Omental fat pad (tissue), 4 donors: ENCODE results near the gene ACTMAP. TPM values are rescaled to one million over a fixed set of nuclear protein-coding genes. Genes with fewer than 3 reads are reported as not detected.

ENCODE experiments used
- ATAC-seq: fragments of 150-250 bp; one replicate; pipeline ENCODE4 v1.9.1; 2016; ENCODE audit warnings: mild to moderate bottlenecking, moderate library complexity; ENCODE audit not compliant: low FRiP score
- DNase-seq: peaks from one replicate; pipeline ENCODE4 v3.0.0-alpha.2; 2019; ENCODE audit warnings: low spot score
- total RNA-seq, 4 donors: library from RNA; depleted of rRNA; stranded (reverse); fragments of >200 nt; gene quantifications; one replicate each; pipeline ENCODE4 v1.1.0, GENCODE V29; 2016
- TF ChIP-seq, protein P1 (sequence below), 3 donors: fragments of 450-650 bp; IDR thresholded peaks; one replicate each; pipeline ENCODE4 v1.5.1; 2016 to 2017; ENCODE audit warnings: antibody characterized with exemption in 3 of 3, mild to moderate bottlenecking in 3 of 3, moderate library complexity in 2 of 3

Gene ACTMAP
- total RNA-seq, 4 donors from 2014 or later = 3.2 to 3.8 (median 3.5) TPM

DNA sequence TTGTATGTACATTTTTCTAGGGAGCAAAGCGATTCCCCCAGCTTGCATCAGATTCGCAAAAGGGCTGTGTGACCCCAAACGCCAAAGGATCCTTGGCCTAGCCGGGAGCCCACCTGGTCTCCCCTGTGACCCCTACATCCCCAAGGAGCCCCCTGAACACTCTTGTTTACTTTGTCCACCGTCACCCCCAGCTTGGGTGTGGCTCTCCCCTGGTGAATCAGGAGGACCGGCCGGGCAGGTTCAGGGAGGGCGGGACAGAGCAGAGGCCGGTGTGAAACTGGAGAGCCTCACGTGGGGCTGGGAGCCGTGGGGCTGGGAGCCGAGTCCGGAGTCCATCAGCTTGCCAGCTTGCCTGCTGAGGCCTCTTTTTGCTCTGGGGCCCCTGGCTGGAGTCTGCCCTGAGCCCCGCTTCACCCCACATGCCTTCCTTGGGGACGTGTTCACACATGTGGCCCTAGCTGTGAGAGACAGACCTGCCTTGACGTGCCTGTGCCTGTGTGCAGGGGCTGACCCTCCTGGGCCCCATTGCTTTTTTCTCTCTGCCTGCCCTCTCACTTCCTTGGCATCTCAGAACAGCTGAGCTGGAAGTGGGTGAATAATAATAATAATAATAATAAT lies 31.4 kb downstream of the ACTMAP start:
- ATAC-seq = no peak
- DNase-seq = no peak

DNA sequence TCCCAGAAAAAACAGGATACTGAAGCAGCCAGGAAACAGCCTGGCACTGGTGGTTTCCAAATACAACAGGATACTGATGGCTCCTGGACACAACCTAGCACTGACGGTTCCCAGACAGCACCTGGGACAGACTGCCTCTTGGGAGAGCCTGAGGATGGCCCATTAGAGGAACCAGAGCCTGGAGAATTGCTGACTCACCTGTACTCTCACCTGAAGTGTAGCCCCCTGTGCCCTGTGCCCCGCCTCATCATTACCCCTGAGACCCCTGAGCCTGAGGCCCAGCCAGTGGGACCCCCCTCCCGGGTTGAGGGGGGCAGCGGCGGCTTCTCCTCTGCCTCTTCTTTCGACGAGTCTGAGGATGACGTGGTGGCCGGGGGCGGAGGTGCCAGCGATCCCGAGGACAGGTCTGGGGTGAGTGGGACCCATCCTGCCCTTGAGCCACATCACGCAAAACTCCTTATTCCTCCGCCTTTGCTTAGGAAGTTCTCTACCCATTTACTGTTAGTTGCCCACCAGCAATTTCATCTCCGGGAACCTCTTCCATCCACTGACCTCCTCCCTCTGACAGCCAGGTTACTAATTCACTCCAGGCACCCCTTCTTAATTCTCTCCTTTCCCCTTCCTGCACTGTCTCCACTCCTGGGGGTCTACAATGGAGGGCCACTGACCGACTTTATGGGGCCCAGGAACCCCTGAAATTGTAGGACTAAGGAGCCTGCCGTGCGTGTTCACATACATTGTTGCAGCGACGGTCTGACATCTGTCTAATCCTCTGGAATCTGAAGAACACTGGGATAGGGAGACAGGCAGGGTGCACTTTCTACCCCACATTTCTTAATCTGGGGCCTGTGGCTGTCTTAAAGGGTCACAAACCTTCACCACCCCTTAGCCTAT lies 32.1 kb downstream of the ACTMAP start:
- DNase-seq (no peak), ATAC-seq (no peak)
- TF ChIP-seq, protein P1, sequence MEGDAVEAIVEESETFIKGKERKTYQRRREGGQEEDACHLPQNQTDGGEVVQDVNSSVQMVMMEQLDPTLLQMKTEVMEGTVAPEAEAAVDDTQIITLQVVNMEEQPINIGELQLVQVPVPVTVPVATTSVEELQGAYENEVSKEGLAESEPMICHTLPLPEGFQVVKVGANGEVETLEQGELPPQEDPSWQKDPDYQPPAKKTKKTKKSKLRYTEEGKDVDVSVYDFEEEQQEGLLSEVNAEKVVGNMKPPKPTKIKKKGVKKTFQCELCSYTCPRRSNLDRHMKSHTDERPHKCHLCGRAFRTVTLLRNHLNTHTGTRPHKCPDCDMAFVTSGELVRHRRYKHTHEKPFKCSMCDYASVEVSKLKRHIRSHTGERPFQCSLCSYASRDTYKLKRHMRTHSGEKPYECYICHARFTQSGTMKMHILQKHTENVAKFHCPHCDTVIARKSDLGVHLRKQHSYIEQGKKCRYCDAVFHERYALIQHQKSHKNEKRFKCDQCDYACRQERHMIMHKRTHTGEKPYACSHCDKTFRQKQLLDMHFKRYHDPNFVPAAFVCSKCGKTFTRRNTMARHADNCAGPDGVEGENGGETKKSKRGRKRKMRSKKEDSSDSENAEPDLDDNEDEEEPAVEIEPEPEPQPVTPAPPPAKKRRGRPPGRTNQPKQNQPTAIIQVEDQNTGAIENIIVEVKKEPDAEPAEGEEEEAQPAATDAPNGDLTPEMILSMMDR (IDR thresholded peaks at IDR 0.05) = no peak

More for the DNA sequence above, 31.4 kb downstream of the ACTMAP start:
- TF ChIP-seq, protein P1 (IDR thresholded peaks at IDR 0.05) = no peak

DNA sequence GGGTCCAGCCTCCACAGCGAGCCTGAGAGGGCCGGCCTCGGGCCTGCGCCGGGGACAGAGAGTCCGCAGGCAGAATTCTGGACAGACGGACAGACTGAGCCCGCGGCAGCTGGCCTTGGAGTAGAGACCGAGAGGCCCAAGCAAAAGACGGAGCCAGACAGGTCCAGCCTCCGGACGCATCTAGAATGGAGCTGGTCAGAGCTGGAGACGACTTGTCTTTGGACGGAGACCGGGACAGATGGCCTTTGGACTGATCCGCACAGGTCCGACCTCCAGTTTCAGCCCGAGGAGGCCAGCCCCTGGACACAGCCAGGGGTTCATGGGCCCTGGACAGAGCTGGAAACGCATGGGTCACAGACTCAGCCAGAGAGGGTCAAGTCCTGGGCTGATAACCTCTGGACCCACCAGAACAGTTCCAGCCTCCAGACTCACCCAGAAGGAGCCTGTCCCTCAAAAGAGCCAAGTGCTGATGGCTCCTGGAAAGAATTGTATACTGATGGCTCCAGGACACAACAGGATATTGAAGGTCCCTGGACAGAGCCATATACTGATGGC lies 32.9 kb downstream of the ACTMAP start:
- DNase-seq (no peak), ATAC-seq (no peak)
- TF ChIP-seq, protein P1 (IDR thresholded peaks at IDR 0.05) = peak in 1 of 3 donors; percentile 2

DNA sequence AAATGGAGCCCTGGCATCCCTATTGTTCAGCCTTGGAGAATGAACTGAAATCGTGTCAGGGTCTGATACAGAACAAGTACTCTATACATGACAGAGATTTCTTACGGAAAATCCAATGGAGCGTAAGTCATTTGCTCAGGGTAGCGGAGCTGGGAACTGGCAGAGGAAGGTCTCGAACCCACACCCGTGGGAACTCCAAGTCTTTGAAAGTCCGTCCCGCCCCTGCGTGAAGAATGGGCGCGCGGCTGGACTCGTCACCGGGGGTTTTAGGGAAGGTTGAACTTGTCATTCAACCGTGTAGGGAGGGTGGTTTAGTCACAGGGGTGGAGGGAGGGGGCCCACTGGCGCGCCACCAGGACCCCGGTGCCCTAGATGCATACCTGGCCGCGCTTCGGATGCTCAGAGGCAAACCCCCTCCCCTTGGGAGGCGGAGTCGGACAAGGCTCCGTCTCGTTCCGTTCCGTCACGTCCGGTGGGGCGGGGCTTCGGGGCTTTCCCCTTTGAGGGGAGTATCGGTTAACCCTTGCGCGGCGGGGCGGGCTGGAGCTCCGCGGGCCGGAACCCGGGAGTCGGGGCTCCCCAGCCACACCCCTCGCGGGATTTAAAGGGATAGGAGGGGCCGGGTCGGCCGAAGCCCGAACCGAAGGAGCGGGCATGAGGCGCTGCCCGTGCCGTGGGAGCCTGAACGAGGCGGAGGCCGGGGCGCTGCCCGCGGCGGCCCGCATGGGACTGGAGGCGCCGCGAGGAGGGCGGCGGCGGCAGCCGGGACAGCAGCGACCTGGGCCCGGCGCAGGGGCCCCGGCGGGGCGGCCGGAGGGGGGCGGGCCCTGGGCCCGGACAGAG lies 33.6 kb downstream of the ACTMAP start, which contains the start of the genes COQ8B and ITPKC:
Gene COQ8B (minus strand): TSS at position 405 of the 843 bp plus-strand sequence. CDS start 2,254 bp downstream, outside the sequence.
Gene ITPKC (plus strand): TSS at position 631 of the 843 bp plus-strand sequence. CDS start 24 bp downstream, at position 655.
- TF ChIP-seq, protein P1 (IDR thresholded peaks at IDR 0.05) = no peak
- ATAC-seq (peak; percentile 65), DNase-seq (peak; percentile 100)

DNA sequence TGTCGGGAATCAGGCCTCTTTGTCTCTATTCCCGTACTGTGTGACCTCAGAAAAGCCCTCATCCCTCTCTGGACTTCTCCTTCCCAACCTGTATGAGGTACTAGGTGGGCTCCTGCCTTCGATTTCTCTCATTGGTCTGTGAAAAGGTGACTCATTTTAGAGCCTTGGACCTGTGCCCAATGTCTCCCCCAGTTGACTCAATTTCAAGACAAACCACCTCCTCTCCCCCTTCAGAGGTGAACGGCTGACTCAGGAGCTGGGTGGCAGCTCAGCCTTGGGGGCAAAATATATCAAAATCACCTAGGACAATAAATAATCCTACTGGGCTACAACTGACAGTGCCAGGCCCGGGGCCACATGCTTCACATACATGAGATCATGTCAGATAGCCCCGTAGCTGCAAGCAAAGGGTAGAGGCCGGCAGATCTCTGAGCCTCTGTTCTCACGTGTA lies 34.2 kb downstream of the ACTMAP start:
- TF ChIP-seq, protein P1 (IDR thresholded peaks at IDR 0.05) = no peak
- DNase-seq (peak; percentile 85), ATAC-seq (peak; percentile 10)
